DND-41 (cell line): Measurements from ENCODE around the gene PCGF3.
A peak's percentile ranks its signal among the peaks of the same experiment; 100 is the strongest.
"Not testable (repeated sequence)": the region's sequence is repeated elsewhere in the genome, so short reads cannot be mapped to it uniquely, and the experiment has no call there.

ENCODE experiments used
- ATAC-seq: fragments of 200-7000 bp; cut with Tn5 transposase; 3 replicates; pipeline ENCODE4 v1.9.1; 2021; ENCODE audit warnings: low read depth; ENCODE audit not compliant: insufficient read depth
- DNase-seq: peaks from one replicate; pipeline ENCODE4 v3.0.0-alpha.2; 2020
- H2AFZ ChIP-seq: 2 replicates; pipeline ENCODE4 v1.6.0; 2012; ENCODE audit warnings: low read depth, low read length
- H3K27ac ChIP-seq: 2 replicates; pipeline ENCODE4 v1.5.1; 2012; ENCODE audit warnings: low read length, inconsistent platforms
- H3K27me3 ChIP-seq: fragments of 200-600 bp; sonication (generic); 2 replicates; pipeline ENCODE4 v1.6.0; 2012; ENCODE audit warnings: low read length, mild to moderate bottlenecking, inconsistent platforms; ENCODE audit not compliant: insufficient read depth, poor library complexity
- H3K36me3 ChIP-seq: 2 replicates; pipeline ENCODE4 v1.5.1; 2012; ENCODE audit warnings: low read length, inconsistent platforms; ENCODE audit not compliant: insufficient read depth
- H3K4me1 ChIP-seq: 2 replicates; pipeline ENCODE4 v1.5.1; 2012; ENCODE audit warnings: mild to moderate bottlenecking, low read length; ENCODE audit not compliant: insufficient read depth
- H3K4me2 ChIP-seq: 2 replicates; pipeline ENCODE4 v1.6.0; 2012; ENCODE audit warnings: mild to moderate bottlenecking, moderate library complexity, low read length, inconsistent platforms; ENCODE audit not compliant: insufficient read depth
- H3K4me3 ChIP-seq, 2 experiments: fragments of 200-600 bp in 1 of 2; shearing (Covaris generic) in 1 of 2; 2 replicates each; pipeline ENCODE4 v1.5.1; 2012 to 2016; ENCODE audit warnings: inconsistent platforms in 2 of 2, low read length in 2 of 2, mild to moderate bottlenecking in 2 of 2, low read depth in 1 of 2, moderate library complexity in 1 of 2
- H3K79me2 ChIP-seq: 2 replicates; pipeline ENCODE4 v1.6.0; 2012; ENCODE audit warnings: low read length, inconsistent platforms; ENCODE audit not compliant: insufficient read depth
- H3K9ac ChIP-seq: 2 replicates; pipeline ENCODE4 v1.6.0; 2012; ENCODE audit warnings: low read depth, mild to moderate bottlenecking, inconsistent platforms, low read length, moderate library complexity
- H3K9me3 ChIP-seq: 2 replicates; pipeline ENCODE4 v1.5.1; 2012; ENCODE audit warnings: low read length, moderate library complexity, mild to moderate bottlenecking, inconsistent platforms; ENCODE audit not compliant: insufficient read depth, severe bottlenecking
- H4K20me1 ChIP-seq: 2 replicates; pipeline ENCODE4 v1.6.0; 2012; ENCODE audit warnings: low read length; ENCODE audit not compliant: insufficient read depth
- CTCF ChIP-seq: IDR thresholded peaks from 2 replicates; pipeline ENCODE4 v1.5.1; 2012; ENCODE audit warnings: borderline replicate concordance, low read length, moderate library complexity, mild to moderate bottlenecking; ENCODE audit not compliant: poor library complexity, severe bottlenecking; ENCODE audit errors: extremely low read depth
- EZH2 ChIP-seq: IDR thresholded peaks from 3 replicates; pipeline ENCODE4 v1.6.1; 2012; ENCODE audit warnings: borderline replicate concordance, low read depth, mild to moderate bottlenecking, moderate library complexity, low read length, inconsistent platforms; ENCODE audit not compliant: severe bottlenecking

Gene PCGF3

GRCh38 chr4:754221-755120 lies 48.8 kb downstream of the PCGF3 start:
- Histone ChIP-seq H3K4me1 (no peaks in the 10 kb centered on the region), H3K9me3 (no peaks in the 10 kb centered on the region), H3K27me3 (no peaks in the 10 kb centered on the region), H3K36me3 (peaks cover 64% of the 10 kb centered on the region), H3K4me2 (no peak overlapping the region), H3K9ac (no peak overlapping the region), H2AFZ (no peak overlapping the region), H3K27ac (no peak overlapping the region), H3K4me3 (no peak overlapping the region), H4K20me1 (peaks cover 39% of the 10 kb centered on the region), H3K79me2 (peaks cover 25% of the 10 kb centered on the region; the same call in 1 of the 2 replicates)
- ATAC-seq (peak; percentile 25; the same call in 1 of the 3 replicates), DNase-seq (no peak)
- no peak for TF ChIP-seq CTCF
- TF ChIP-seq EZH2: no peak

DNA sequence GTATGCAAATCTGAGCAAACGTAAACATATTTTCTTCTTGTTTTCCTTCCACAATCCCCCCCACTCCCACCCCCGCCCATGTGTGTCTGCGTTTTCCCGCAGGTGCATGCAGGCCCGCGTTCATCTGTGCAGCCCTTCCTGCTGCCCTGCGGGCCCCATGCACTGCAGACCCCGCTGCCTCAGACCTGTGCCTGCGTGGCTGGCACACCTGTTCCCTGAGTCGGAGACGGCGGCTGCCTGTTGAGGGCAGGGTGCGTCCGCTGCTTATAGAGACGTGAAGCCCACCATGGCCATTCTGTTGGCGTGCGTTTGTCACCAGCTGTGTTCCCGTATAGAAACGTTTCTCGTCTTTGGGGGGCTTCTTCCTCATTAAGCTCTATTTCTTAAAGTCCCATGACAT lies 51.5 kb downstream of the PCGF3 start:
- Histone ChIP-seq H3K27me3 (no peaks in the 10 kb centered on the region), H3K4me3 (no peak overlapping the region), H3K27ac (no peak overlapping the region), H3K4me1 (no peaks in the 10 kb centered on the region), H4K20me1 (peaks cover 25% of the 10 kb centered on the region), H3K9me3 (no peaks in the 10 kb centered on the region), H3K4me2 (no peak overlapping the region), H3K9ac (no peak overlapping the region), H3K79me2 (peaks cover 8% of the 10 kb centered on the region; the same call in 1 of the 2 replicates), H2AFZ (no peak overlapping the region), H3K36me3 (peaks cover 65% of the 10 kb centered on the region)
- DNase-seq: no peak
- TF ChIP-seq CTCF (no peak), EZH2 (no peak)
- ATAC-seq: no peak

GRCh38 chr4:759810-760209 lies 54.2 kb downstream of the PCGF3 start:
- Histone ChIP-seq H3K79me2 (peaks cover 10% of the 10 kb centered on the region; the same call in 1 of the 2 replicates), H4K20me1 (peaks cover 35% of the 10 kb centered on the region; the same call in 1 of the 2 replicates), H3K36me3 (peaks cover 68% of the 10 kb centered on the region)
- not testable (repeated sequence) for H3K9me3 ChIP-seq, H3K4me1 ChIP-seq, H3K4me2 ChIP-seq, H2AFZ ChIP-seq, H3K27ac ChIP-seq, H3K27me3 ChIP-seq, H3K4me3 ChIP-seq, DNase-seq, ATAC-seq, H3K9ac ChIP-seq

GRCh38 chr4:760616-761015 lies 55.0 kb downstream of the PCGF3 start:
- no peak for DNase-seq
- TF ChIP-seq CTCF (no peak), EZH2 (no peak)

More at GRCh38 chr4:760616-761015, 55.0 kb downstream of the PCGF3 start:
- no peaks in the 10 kb centered on the region for H3K9me3 ChIP-seq
- H3K4me1 ChIP-seq: no peaks in the 10 kb centered on the region
- H3K4me2 ChIP-seq: no peak overlapping the region
- peaks cover 71% of the 10 kb centered on the region for H3K36me3 ChIP-seq
- H3K9ac ChIP-seq: no peak overlapping the region
- H4K20me1 ChIP-seq: peaks cover 40% of the 10 kb centered on the region
- no peak overlapping the region for H3K4me3 ChIP-seq
- H3K79me2 ChIP-seq: peaks cover 14% of the 10 kb centered on the region
- no peaks in the 10 kb centered on the region for H3K27me3 ChIP-seq
- ATAC-seq: no peak
- no peak overlapping the region for H2AFZ ChIP-seq
- H3K27ac ChIP-seq: no peak overlapping the region
